Effector CD8-positive, alpha-beta T cell (primary cell): ENCODE data around the gene WDR59.
A peak's percentile ranks its signal among the peaks of the same experiment; 100 is the strongest.
"Not testable (repeated sequence)": the region's sequence is repeated elsewhere in the genome, so short reads cannot be mapped to it uniquely, and the experiment has no call there.

Experiments used
- DNase-seq: peaks from one replicate; lab custom pipeline; 2025; lab: John Stamatoyannopoulos, UW

Gene WDR59

DNA sequence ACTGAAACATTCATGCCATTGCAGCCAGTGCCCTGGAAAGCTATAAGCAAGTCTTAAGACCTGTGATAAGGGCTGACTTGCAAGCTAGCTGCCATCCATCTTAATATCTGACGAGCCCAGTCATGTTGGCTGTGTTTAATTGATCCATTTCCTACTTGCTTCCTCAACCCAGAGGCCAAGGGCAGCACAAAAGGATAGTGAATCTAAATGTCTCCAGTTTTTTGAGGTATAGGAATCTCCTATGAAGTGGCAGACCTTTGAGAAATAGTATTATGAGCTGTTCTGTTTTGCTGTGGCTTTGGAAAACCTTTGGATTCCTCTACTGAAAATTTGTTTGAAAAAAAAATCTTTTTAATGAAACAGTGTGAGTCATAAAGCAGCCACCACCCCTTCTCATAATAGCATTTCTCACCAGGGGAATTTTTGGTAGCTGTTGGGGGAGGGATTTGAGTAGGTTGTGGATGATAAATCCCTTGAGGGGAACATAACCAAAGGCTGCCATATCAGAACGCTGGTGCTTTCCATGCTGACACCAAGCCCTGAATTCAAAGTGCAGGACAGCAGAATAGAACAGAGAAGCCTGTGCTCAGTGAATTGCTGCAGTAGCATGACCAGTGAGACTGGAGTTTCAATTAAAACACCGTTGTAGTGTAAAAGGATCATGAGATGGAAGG lies 26.8 kb upstream of the WDR59 start:
- DNase-seq, result no peak

DNA sequence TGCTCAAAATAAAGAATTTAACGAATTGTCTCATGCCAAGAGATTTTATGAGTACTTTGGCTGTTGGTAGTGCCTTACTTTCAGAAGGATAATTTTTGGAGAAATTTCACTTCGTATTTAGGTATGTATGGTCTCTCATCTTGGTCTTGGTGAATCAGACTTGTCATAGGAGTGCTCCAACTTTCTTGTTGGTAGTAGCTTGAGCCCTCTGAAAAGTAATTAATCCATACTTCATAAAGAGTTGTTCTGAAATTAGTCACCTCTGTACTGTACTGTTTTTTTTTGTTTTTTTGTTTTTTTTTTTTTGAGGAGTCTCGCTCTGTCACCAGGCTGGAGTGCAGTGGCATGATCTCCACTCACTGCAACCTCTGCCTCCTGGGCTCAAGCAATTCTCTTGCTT lies 25.5 kb upstream of the WDR59 start:
- no peak for DNase-seq

DNA sequence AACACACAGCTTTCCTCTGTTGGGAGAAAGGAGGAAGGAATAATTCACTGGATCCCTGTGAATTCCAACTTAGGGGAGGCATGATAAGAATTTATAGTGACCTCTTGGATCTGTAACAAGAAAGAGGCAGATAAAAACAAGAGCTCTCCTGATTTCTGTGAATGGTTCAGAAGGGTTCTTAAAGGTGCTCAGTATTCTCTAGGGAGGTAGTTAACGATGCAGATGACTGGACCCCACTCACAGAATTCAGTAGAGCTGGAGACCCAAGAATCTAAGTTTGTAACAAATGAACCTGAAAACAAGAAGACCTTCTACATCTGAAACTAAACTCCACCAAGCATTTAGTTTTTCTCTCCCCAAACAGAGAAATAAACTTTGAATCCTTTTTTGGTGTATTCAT lies 22.5 kb upstream of the WDR59 start:
- DNase-seq, result no peak

DNA sequence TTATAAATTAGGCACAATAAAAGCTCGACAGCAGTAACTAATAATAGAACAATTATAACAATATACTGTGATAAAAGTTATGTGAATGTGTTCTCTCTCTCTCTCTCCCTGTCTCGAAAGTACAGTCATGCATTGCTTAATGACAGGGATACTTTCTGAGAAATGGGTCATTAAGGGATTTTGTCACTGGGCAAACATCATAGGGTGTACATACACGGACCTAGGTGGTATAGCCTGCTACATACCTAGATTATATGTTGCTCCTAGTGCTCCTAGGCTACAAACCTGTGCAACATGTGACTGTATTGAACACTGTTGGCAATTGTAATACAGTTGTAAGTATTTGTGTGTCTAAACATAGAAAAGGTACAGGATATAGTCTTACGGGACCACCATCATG lies 20.8 kb upstream of the WDR59 start:
- DNase-seq, result no peak

DNA sequence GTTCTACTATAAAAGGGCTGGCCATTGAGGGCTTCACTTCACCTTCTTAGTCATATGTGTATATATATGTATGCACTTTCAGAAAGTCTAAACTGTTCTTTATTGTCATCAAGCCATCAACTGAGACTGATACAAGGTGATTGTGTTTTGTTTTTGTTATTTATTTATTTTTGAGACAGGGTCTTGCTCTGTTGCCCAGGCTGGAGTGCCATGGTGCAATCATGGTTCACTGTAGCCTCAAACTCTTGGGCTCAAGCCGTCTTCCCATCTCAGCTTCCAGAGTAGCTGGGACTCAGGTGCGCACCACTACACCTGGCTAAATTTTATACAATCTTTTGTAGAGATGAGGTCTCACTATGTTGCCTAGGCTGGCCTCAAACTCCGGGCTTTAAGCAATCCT lies 19.5 kb upstream of the WDR59 start:
- DNase-seq, result no peak

DNA sequence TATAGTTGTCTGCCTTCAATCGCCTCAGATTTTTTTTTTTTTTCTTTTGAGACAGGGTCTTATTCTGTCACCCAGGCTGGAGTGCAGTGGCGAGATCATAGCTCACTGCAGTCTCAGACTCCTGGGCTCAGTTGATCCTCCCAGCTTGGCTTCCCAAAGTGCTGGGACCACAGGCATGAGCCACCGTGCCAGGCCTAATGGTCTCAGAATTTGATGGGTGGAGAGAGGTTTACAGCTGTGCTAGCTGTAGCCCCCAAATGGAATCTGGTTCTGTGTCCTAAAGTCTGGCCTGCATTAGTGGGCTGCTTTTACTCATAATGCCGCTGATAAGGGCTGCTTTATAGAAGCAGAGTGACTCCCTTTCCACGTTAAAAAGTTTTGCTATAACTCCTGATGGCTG lies 19.0 kb upstream of the WDR59 start:
- no peak for DNase-seq

DNA sequence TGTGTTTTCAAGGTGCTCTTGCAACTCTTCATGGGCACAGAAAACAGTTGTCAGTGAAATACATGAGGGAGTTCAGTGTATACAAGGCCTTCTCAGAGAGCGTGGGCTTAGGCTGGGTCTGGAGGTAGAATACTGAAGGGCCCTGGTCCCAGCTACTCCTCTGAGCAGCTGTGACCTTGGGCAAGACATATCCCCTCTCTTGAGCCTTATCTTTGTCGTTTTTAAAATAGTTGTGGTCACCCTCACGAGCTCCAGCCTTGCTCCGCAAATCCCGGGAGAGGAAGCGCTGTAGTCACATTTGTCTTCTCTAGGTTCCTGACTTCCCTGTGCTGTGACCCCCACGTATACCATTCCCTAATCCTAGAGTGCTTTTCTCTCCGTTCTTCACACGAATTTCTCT lies 17.6 kb upstream of the WDR59 start:
- no peak for DNase-seq

DNA sequence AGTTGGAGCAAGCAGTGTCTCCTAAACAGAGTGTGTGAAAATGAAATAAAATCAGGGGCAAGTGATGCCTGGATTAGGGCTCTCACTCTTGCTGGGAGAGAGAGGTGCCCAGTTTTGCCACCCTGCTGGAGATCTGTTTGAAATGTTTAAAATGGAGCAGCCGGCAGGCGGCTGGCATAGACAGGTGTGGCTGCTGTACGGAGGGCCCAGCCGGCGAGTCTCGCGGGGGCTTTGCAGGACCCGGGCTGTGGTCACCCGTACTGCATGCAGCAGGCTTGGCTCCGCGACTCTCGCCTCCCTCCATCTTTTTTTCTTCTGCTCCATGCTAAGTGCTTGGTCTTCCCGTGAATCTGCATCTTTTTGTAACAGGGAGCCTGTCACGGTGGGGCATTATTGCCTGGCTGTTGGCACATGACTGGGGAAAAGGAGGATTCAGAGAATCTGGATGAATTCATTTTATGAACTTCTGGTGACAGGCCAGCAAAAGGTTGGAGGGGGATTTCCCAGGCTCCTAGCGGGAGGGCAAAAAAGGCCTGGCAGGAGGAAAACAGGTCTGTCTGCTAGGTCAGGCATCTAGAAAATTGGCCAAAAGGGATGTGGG lies 15.7 kb upstream of the WDR59 start:
- DNase-seq, result no peak

DNA sequence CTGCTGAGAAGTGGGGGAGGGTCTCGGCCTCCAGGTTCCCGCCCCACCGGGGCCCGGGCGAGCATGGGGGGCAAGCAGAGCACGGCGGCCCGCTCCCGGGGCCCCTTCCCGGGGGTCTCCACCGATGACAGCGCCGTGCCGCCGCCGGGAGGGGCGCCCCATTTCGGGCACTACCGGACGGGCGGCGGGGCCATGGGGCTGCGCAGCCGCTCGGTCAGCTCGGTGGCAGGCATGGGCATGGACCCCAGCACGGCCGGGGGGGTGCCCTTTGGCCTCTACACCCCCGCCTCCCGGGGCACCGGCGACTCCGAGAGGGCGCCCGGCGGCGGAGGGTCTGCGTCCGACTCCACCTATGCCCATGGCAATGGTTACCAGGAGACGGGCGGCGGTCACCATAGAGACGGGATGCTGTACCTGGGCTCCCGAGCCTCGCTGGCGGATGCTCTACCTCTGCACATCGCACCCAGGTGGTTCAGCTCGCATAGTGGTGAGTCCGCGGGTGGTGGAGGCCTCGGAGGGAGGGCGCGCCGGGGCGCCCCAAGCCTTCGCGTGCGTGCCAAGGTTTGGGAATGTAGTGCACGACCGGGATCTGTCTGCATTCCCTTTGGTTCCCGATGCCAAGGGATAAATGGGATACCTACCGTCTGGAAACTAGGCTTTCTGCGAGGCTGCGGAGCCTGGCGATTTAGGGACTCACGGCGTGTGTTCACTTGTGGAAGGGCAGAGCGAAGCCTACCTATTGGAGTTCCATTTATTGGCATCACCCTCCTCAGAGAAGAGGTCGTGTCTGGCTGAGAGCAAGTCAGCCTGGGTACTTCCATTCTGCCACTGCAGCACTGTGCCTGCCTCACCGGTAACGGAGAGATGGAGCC lies 14.9 kb upstream of the WDR59 start:
- DNase-seq, result peak; percentile 18

DNA sequence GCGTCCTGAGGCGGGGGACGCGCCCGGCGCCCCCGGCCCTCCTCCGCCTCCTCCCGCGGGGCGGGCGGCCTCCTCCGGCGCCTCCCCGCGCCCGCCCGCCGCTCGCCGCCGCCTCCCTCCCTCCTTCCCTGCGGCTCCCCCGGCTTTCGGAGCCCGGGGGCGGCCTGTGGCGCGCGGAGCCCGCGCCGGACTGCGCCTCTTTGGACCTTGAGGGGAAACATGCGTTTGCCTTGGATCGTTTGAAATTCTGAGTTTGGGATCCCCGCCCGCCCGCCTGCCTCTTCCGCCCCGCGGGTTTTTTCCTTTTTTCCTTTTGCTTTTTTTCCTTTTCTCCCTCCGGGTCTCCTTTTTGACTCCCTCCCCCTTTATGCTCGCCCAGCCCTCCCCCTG lies 14.3 kb upstream of the WDR59 start:
- DNase-seq, result no peak

DNA sequence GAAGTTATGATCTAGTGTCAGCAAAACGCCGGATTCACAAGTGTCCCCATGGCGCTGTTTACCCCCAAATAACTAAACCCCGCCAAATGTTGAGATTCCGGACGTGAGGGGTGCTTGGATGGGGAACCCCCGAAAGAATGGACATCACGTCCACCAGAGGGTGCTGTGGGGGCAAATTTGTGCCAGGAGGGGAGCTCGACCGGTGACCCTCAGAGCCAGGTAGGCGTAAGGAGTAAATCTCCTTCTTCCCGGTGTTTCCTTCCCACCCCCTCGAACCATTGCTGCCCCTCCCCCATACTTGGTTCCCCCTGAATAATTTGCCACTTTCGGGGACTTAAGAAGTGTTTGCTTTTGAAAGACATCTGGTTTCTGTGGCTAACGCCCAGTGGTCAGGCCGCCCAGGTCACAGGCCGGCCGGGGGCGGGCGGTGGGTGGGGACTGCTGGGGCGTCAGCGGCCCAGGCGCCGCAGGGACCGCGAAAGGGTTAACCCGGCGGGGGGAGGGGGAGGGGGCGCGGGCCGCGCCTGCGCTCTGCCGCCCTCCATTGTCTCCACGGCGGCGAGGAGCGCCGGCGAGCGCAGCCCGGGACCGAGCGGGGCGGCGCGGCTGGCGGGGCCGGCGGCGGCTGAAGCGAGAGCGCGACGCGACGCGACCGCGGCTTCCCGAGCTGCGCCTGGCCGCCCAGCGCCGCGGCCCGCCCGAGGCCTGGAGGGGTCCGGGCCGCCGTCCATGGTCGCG lies 13.7 kb upstream of the WDR59 start, which contains the start of gene ZNRF1:
Gene ZNRF1, plus strand, starts transcription at position 544 of the 738 bp plus-strand sequence. CDS start 648 bp downstream, outside the sequence.
- peak; percentile 68 for DNase-seq

DNA sequence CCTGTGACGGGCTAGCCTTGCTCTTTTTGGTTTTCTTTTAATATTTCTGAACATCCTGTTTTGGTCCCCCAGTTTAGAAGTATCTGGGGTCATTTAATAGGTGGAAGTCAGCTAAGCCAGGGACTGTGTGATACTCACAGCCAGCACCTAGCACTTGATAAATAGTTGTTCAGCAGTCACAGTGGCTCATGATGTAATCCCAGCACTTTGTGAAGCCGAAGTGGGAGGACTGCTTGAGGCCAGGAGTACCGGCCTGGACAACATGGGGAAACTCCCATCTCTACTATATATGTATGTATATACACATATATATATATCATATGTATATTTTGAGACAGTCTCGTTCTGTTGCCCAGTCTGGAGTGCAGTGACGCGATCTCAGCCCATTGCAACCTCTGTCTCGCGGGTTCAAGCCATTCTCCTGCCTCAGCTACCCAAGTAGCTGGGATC lies 12.1 kb upstream of the WDR59 start:
- no peak for DNase-seq

DNA sequence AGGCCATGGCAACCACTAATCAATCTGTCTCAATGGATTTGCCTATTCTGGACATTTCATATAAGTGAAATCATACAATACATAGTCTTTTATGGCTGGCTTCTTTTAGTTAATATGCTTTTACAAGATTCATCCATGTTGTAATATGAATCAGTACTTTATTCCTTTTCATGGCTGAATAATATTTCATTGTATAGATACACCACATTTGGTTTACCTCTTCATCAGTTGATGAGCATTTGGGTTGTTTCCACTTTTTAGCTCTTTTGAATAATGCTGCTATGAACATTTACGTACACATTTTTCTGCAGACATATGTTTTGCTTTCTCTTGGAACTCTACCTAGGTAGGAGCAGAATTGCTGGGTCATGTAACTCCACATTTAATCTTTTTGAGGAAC lies 11.1 kb upstream of the WDR59 start:
- DNase-seq, result no peak

DNA sequence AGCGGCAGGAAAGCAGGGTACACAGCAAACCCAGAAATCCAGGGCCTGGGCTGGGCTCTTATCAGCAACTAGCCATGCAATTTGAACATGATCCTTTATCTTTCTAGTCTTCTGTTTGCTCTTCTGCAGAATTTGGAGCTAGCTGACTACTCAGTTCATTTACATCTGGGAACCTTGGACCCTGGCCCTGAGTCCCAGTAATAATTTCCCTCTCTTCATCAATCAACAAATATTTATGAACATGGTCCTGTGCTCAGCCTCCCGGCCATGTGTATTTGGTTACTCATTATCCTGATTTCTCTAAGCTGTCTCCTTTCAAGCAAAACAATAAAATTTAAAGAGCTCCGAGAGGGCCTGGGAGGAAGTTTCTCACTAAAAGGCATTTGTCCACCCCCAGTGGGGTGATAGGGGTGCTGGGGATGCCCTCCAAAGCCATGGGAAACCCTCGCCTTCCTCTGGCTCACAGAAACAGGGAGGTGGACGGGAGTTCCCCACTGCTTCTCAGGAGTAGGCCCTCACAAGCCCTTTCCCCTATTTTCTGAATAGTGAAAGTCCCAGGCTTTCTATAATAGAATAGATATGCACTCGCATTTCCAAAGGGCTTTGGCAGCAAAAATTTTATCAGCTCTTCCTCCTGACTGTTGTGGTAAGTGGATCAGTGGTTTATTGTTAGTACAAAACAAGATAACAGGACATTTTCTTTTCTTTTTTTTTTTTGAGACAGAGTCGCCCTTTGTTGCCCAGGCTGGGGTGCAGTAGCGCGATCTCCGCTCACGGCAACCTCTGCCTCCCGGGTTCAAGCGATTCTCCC lies 6.9 kb upstream of the WDR59 start:
- DNase-seq, result no peak

DNA sequence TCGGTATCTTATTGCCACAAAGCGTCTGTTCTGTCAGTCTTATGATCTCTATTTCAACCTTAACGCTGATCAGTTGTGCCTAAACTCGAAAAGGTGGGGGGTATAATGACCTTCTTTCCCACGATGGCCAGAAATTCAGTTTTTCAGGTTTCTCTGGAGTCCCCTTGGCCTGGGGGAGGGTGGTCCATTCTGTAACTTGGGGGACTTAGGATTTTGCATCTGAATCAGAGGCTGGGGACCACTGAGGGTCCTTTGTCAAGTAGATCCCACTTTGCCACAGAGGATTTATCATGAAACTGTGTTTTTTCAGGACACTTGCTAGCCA lies 6.3 kb upstream of the WDR59 start:
- DNase-seq, result no peak

DNA sequence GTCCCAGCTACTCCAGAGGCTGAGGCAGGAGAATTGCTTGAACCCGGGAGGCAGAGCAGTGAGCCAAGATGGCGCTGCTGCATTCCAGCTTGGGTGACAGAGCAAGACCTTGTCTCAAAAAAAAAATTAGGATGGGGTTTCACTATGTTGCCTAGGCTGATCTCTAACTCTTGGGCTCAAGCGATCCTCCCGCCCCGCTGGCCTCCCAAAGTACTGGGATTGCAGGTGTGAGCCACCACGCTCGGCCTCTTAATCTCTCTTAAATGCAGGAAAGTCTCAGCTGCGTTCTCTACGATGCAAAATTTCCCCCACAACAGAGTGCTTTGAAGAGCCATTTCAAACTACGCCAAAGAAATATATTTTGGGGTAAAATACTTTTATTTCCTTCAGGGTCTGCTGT lies 5.9 kb upstream of the WDR59 start:
- DNase-seq, result no peak

DNA sequence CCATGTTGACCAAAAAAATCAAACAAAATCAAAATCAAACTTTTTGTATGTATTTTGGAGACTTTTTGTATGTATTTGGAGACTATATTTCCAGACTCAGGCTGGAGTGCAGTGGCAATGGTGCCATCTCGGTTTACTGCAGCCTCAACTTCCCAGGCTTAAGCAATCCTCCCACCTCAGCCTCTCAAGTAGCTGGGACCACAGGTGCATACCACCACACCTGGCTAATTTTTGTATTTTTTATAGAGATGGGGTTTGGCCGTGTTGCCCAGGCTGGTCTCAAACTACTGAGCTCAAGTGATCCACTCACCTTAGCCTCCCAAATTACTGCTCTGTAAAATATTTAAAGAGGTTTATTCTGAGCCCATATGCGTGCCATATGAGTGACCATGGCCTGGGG lies 4.9 kb upstream of the WDR59 start:
- not testable (repeated sequence) for DNase-seq

DNA sequence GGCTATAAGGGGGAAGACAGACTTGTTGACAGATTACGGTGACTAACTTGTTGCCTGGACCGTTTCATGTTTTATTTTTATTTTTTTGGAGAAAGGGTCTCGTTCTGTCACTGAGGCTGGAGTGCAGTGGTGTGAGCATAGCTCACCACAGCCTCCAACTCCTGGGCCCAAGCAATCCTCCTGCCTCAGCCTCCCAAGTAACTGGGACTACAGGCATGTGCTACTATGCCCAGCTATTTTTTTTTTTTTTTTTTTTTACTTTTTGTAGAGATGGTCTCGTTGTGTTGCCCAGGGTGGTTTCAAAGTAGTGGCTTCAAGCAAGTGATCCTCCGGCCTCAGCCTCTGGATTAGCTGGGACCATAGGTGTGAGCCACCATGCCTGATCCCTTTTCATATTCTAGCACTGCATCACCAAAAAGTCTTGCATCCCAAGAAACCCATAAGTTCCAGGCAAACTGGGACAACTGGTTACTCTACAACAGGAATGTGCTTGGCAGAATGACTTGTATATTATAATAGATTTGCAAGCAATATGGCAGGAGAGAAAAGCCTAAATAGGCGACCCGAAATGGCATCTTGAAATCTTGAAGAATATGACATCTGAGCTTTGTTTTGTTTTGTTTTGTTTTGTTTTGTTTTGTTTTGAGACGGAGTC lies 2.2 kb upstream of the WDR59 start:
- no peak for DNase-seq

DNA sequence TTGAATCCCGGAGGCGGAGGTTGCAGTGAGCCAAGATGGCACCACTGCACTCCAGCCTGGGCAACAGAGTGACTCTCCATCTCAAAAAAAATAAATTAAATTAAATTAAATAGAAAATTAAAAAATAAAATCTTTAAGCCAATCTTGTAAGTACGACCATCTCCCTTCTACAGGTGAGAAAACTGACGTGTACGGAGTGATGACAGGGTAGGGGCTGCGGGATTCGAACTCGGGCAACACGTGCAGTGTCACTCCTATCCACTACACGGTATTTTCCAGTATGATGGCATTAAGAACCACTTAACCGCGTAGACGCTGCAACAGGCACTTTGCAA lies 762 bp downstream of the WDR59 start:
- DNase-seq, result no peak

DNA sequence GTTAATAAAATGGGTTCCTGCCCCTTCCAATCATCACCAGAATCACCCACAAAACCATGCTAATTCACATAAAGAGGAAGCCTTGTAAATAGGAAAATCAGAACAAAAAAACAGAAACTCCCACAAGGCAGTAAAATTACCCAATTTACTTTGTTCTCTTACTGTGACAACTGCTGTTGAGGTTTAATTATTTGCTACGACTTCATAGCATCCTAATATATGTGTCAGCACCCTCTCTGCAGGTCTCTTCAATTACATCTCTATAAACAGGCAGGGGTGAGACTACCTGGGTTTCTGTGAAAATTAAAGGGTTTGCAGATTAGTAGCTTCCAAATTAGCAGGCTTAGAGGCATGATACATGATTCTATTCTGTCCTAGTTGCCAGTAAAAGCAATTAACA lies 2.7 kb downstream of the WDR59 start:
- no peak for DNase-seq

DNA sequence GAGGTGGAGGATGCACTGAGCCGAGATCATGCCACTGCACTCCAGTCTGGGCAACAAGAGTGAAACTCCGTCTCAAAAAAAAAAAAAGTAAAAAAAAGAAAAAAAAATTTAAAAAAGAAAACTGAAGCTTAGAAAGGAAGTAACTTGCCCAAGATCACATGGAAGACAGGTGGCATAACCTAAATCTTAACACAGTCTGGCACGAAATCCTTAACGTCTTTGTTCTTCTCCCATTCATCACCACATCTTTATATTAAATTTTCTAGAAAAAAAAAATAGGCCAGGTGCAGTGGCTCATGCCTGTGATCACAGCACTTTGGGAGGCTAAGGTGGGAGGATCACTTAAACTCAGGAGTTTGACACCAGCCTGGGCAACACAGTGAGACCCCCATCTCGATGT lies 9.3 kb downstream of the WDR59 start:
- DNase-seq, result no peak
